ENCODE measurements around the gene PIP5K1B. TPM values are rescaled to one million over a fixed set of nuclear protein-coding genes. Genes with fewer than 3 reads are reported as not detected.
"Not testable (repeated sequence)": the region's sequence is repeated elsewhere in the genome, so short reads cannot be mapped to it uniquely, and the experiment has no call there.

PIP5K1B gene
- total RNA-seq, 6 experiments from 2014 or later = not detected

DNA sequence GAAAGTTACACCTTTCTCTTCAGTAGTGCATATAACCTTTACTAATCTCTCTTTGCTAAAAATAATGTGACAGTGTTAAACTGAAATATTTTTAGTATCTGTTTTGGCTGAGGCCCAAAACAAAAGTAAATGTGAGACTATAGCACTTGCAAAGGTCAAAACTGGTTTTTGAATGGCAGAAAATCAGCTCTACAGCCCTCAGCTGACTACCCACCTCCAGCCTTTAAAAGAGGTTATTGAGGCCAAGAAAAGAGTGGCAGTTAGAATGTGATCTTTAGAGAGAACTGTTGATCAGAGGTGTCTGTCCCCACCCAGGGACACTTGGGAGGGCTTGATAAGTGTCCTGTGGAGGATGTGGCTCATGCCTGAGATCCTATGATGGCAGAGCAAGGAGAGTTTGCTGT is 278.0 kb downstream of the PIP5K1B start:
- Mint-ChIP-seq H3K36me3 (ENCODE audit: low read depth) (no peaks in the 10 kb centered on the region), H3K27ac (no peak overlapping the region), H3K4me1 (ENCODE audit: low read depth) (no peaks in the 10 kb centered on the region), H3K9me3 (no peaks in the 10 kb centered on the region), H3K4me3 (no peak overlapping the region), H3K27me3 (ENCODE audit: insufficient read depth) (peaks cover 7% of the 10 kb centered on the region; the same call in 1 of the 2 replicates)
- no peak for DNase-seq
- TF ChIP-seq, protein P1, sequence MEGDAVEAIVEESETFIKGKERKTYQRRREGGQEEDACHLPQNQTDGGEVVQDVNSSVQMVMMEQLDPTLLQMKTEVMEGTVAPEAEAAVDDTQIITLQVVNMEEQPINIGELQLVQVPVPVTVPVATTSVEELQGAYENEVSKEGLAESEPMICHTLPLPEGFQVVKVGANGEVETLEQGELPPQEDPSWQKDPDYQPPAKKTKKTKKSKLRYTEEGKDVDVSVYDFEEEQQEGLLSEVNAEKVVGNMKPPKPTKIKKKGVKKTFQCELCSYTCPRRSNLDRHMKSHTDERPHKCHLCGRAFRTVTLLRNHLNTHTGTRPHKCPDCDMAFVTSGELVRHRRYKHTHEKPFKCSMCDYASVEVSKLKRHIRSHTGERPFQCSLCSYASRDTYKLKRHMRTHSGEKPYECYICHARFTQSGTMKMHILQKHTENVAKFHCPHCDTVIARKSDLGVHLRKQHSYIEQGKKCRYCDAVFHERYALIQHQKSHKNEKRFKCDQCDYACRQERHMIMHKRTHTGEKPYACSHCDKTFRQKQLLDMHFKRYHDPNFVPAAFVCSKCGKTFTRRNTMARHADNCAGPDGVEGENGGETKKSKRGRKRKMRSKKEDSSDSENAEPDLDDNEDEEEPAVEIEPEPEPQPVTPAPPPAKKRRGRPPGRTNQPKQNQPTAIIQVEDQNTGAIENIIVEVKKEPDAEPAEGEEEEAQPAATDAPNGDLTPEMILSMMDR (IDR thresholded peaks at IDR 0.05) = no peak

DNA sequence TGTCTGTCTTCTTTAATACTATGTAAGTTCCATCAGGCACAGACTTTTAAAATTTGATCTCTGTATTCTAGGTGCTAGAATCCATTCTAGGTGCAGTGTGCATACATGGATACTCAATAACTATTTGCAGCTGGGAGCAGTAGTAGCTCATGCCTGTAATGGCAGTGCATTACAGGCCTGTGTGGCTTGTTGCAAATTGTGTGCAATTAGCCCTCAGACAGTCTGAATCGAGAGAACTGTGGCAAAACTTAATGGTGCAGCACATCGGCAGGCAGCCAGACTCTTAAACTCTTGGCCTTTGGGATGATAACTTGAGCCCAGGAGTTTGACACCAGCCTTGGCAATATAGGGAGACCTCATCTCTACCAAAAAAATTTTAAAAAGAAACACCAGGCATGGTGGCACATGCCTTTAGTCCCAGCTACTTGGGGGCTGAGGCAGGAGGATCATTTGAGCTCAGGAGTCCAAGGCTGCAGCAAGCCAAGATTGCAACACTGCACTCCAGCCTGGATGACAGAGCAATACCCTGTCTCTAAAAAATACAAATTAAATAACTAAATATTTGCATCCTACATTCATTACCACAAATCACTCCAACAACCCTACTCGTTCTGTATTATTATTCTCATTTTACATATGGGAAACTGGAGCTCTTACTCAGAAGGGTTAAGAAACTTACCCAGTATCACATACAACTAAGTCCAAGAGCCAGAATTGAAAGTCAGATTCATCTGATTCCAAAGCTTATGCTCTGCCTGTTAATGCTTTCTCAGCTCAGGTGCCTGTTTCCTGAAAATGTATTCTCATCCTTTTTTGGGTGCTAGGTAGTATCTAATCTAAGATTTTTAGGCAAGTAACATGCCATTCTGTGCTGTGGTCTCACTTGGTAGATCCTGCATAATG is 278.7 kb downstream of the PIP5K1B start:
- Mint-ChIP-seq H3K27me3 (ENCODE audit: insufficient read depth) (peaks cover 7% of the 10 kb centered on the region; the same call in 1 of the 2 replicates), H3K4me1 (ENCODE audit: low read depth) (no peaks in the 10 kb centered on the region), H3K36me3 (ENCODE audit: low read depth) (no peaks in the 10 kb centered on the region), H3K27ac (no peak overlapping the region), H3K4me3 (no peak overlapping the region), H3K9me3 (no peaks in the 10 kb centered on the region)
- TF ChIP-seq, protein P1 (IDR thresholded peaks at IDR 0.05) = no peak
- DNase-seq = no peak

DNA sequence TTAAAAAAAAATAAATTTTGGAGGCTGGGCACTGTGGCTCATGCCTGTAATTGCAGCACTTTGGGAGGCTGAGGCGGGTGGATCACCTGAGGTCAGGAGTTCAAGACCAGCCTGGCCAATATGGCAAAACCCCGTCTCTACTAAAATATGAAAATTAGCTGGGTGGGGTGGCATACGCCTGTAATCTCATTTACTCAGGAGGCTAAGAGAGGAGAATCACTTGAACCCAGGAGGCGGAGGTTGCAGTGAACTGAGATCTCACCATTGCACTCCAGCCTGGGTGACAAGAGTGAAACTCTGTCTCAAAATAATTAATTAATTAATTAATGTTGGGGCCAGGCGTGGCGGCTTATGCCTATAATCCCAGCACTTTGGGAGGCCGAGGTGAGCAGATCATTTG is 281.9 kb downstream of the PIP5K1B start:
- H3K4me1 Mint-ChIP-seq (ENCODE audit: low read depth); H3K36me3 Mint-ChIP-seq (ENCODE audit: low read depth); H3K4me3 Mint-ChIP-seq; DNase-seq; H3K9me3 Mint-ChIP-seq; H3K27ac Mint-ChIP-seq; H3K27me3 Mint-ChIP-seq (ENCODE audit: insufficient read depth): not testable (repeated sequence)

DNA sequence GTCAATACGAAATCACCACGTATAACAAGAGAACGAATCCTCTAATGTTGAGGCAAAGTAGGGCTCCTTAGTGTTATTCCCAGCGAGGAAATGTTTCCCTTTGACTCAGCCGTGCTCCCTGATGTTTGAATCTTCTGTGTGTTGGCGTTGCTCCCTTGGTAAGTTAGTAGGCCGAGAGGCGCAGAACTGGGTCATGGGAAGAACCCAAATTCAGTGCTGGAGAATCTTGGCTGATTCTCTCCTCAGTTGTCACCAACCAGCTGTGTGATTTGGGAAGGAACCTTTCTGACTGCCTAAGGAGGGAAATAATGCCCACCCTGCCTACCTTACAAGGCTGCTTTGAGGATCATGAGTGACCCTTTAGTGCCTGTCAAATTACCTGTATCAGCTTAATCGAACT is 286.4 kb downstream of the PIP5K1B start:
- Mint-ChIP-seq H3K4me1 (ENCODE audit: low read depth) (no peaks in the 10 kb centered on the region), H3K27me3 (ENCODE audit: insufficient read depth) (peaks cover 13% of the 10 kb centered on the region), H3K4me3 (no peak overlapping the region), H3K36me3 (ENCODE audit: low read depth) (no peaks in the 10 kb centered on the region), H3K27ac (no peak overlapping the region), H3K9me3 (no peaks in the 10 kb centered on the region)
- no peak for DNase-seq
- TF ChIP-seq, protein P1 (IDR thresholded peaks at IDR 0.05) = no peak

DNA sequence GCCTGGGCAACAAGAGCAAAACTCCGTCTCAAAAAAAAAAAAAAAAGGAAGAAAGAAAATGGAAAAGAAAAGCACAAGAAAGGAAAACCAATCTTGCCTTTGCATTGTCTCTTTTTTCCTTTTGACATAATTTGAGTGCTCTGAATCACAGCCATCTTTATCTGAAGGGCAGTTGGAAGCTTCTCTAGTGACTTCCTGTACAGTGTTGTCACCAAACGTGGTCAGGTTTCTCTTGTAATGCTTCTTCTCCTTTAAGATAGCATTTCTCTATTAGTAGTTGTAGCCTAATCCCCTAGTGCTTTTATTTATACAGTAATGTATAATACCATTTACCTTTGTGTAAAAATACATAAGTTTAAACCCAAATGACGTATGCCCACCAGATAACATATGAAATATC is 290.7 kb downstream of the PIP5K1B start:
- DNase-seq = no peak
- no peaks in the 10 kb centered on the region for H3K36me3 Mint-ChIP-seq (ENCODE audit: low read depth)
- TF ChIP-seq, protein P1 (IDR thresholded peaks at IDR 0.05) = no peak
- H3K27ac Mint-ChIP-seq = no peak overlapping the region
- H3K4me1 Mint-ChIP-seq (ENCODE audit: low read depth) = no peaks in the 10 kb centered on the region
- no peak overlapping the region for H3K4me3 Mint-ChIP-seq
- H3K9me3 Mint-ChIP-seq = no peaks in the 10 kb centered on the region
- H3K27me3 Mint-ChIP-seq (ENCODE audit: insufficient read depth) = peaks cover 17% of the 10 kb centered on the region

DNA sequence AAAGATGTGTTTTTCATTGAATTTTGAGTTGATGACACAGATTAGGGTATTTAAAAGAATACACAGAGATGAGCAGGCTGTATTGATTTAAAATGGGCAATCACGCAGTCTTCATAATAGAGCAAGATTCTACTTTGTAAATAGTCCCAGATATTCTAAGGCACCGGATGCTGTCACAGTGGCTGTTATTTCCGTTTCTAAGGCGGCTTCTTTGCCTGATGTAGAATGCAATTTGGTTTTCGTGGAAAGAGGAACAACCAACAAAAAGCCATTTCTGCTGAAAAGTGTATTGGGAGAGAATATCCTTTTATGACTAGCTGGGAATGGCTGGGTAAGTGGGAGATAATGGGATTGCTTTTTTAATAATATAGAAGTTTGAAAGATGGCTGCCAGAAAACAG is 291.4 kb downstream of the PIP5K1B start:
- Mint-ChIP-seq H3K27me3 (ENCODE audit: insufficient read depth) (peaks cover 17% of the 10 kb centered on the region), H3K27ac (no peak overlapping the region), H3K9me3 (no peaks in the 10 kb centered on the region), H3K4me1 (ENCODE audit: low read depth) (no peaks in the 10 kb centered on the region), H3K4me3 (no peak overlapping the region), H3K36me3 (ENCODE audit: low read depth) (no peaks in the 10 kb centered on the region)
- TF ChIP-seq, protein P1 (IDR thresholded peaks at IDR 0.05) = no peak
- no peak for DNase-seq

Data from HFFc6 (cell line).